K562 (cell line): Measurements from ENCODE around the gene HGS. TPM values are rescaled to one million over a fixed set of nuclear protein-coding genes. Genes with fewer than 3 reads are reported as not detected.

ENCODE experiments used
- FOXM1 ChIP-seq, 2 experiments: fragments of 450-650 bp in 1 of 2; sonication (generic) in 1 of 2; formaldehyde crosslinking in 1 of 2; IDR thresholded peaks; 2 replicates each; pipeline versions ENCODE4 v1.6.1 to v1.9.0; 2017 to 2022; ENCODE audit warnings: low read depth in 2 of 2, mild to moderate bottlenecking in 2 of 2, missing genetic modification reagents in 1 of 2, moderate library complexity in 1 of 2
- GABPA ChIP-seq: fragments of 200-800 bp; sonication (Bioruptor generic); conservative IDR thresholded peaks from 2 replicates; pipeline ENCODE4 v1.6.1; 2016; ENCODE audit warnings: low read depth, missing genetic modification characterization, missing compliant biosample characterization
- GMEB1 ChIP-seq: fragments of 250-450 bp; sonication (Bioruptor Pico); IDR thresholded peaks from 2 replicates; pipeline ENCODE4 v1.4.0; 2020; ENCODE audit warnings: mild to moderate bottlenecking
- L3MBTL2 ChIP-seq: fragments of 450-650 bp; IDR thresholded peaks from 2 replicates; pipeline ENCODE4 v1.6.1; 2016; ENCODE audit warnings: mild to moderate bottlenecking, moderate library complexity
- NFYB ChIP-seq: IDR thresholded peaks from 2 replicates; pipeline ENCODE4 v1.6.1; 2011; ENCODE audit warnings: mild to moderate bottlenecking, moderate library complexity; ENCODE audit not compliant: insufficient read length; ENCODE audit errors: extremely low read depth
- NUFIP1 ChIP-seq: fragments of 450-650 bp; IDR thresholded peaks from 2 replicates; pipeline ENCODE4 v1.6.1; 2018; ENCODE audit not compliant: partially characterized antibody
- PHF21A ChIP-seq: fragments of 450-650 bp; IDR thresholded peaks from 2 replicates; pipeline ENCODE4 v1.6.1; 2017; ENCODE audit warnings: low read depth, borderline replicate concordance
- PRMT5 ChIP-seq: sonication (generic); formaldehyde crosslinking; IDR thresholded peaks from 2 replicates; pipeline ENCODE4 v1.5.0; 2020; ENCODE audit warnings: missing genetic modification reagents
- PTRF ChIP-seq: fragments of 450-650 bp; IDR thresholded peaks from 2 replicates; pipeline ENCODE4 v1.6.1; 2016; ENCODE audit warnings: mild to moderate bottlenecking, missing genetic modification characterization, missing compliant biosample characterization
- ZBTB7A ChIP-seq: IDR thresholded peaks from 2 replicates; pipeline ENCODE4 v1.6.1; 2011; ENCODE audit warnings: low read depth, mild to moderate bottlenecking, low read length, moderate library complexity, borderline replicate concordance; ENCODE audit not compliant: control insufficient read depth
- ZNF318 ChIP-seq, 2 experiments: fragments of 450-650 bp; IDR thresholded peaks; 2 replicates each; pipeline ENCODE4 v1.6.1; 2016; ENCODE audit warnings: mild to moderate bottlenecking in 2 of 2, borderline replicate concordance in 1 of 2, low read depth in 1 of 2, moderate library complexity in 1 of 2
- ZNF347 ChIP-seq: fragments of 450-650 bp; formaldehyde crosslinking; IDR thresholded peaks from 2 replicates; pipeline ENCODE4 v1.4.0; 2020; ENCODE audit warnings: low read depth, mild to moderate bottlenecking, moderate library complexity
- ZNF780A ChIP-seq: fragments of 250-450 bp; sonication (Bioruptor Pico); IDR thresholded peaks from 2 replicates; pipeline ENCODE4 v1.5.0; 2021; ENCODE audit warnings: mild to moderate bottlenecking
- polyA plus RNA-seq, 8 experiments: library from polyadenylated mRNA; depleted of rRNA in 4 of 8; stranded (reverse) in 5 of 8; unstranded in 3 of 8; fragments of >200 nt; fragmentation: Nextera tagmentation in 2 of 8; fragmentation: Illumina TruSeq in 1 of 8; extraction: Ambion mirVana in 2 of 8; extraction: Trizol in 1 of 8; gene quantifications; 2 replicates each; pipeline versions ENCODE4 v1.2.1 to v1.2.3, GENCODE V29; 2011 to 2014; ENCODE audit warnings: inconsistent platforms in 1 of 8, missing spikeins in 1 of 8
- total RNA-seq, 7 experiments: library from RNA; depleted of rRNA in 6 of 7; stranded (reverse); fragments of >200 nt in 6 of 7; fragmentation: Illumina TruSeq in 2 of 7; extraction: Trizol in 2 of 7; gene quantifications; 2 replicates each; pipeline versions ENCODE4 v1.2.1 to v1.2.3, GENCODE V29; 2011 to 2021; ENCODE audit warnings: low replicate concordance in 1 of 7

The HGS gene
- total and polyA plus RNA-seq, 9 of the 15 experiments (the other 6 are each of a cell fraction or from before 2014, with no cell fraction given) = 3.9 to 176 (median 77.1) TPM

- TF ChIP-seq ZNF318 (IDR thresholded peaks at IDR 0.05; ENCODE audit: borderline replicate concordance in 1 of 2, low read depth in 1 of 2) (no peak), L3MBTL2 (peak; percentile 62), PTRF (tag) (no peak), NFYB (peak; percentile 88), GABPA (peak; percentile 99), GMEB1 (CRISPR knock-in tag) (no peak), NUFIP1 (no peak), FOXM1 (IDR thresholded peaks at IDR 0.05; ENCODE audit: low read depth) (no peak), FOXM1 (CRISPR knock-in tag; IDR thresholded peaks at IDR 0.05; ENCODE audit: low read depth) (peak; percentile 25), ZNF780A (CRISPR knock-in tag) (no peak), PRMT5 (CRISPR knock-in tag) (no peak), ZBTB7A (peak; percentile 87; the same call in 1 of the 2 replicates), ZNF347 (CRISPR knock-in tag) (no peak), PHF21A (no peak)
Observed at GRCh38 chr17:81666342-81667191, 17.2 kb upstream of the HGS start, which contains the start of the genes CCDC137 and OXLD1 (continued).
